Suprapubic skin (tissue), 3 donors: ENCODE data around the gene YPEL2.

Experiments used
- EP300 ChIP-seq: sonication (generic); formaldehyde crosslinking; IDR thresholded peaks from one replicate; pipeline ENCODE4 v1.6.1; 2017; ENCODE audit warnings: antibody characterized with exemption
- POLR2A ChIP-seq, 2 donors: fragments of 450-650 bp; IDR thresholded peaks; one replicate each; pipeline ENCODE4 v1.6.1; 2017; ENCODE audit warnings: antibody characterized with exemption in 2 of 2, mild to moderate bottlenecking in 2 of 2, moderate library complexity in 2 of 2
- TF ChIP-seq, protein P1 (sequence below), 2 donors: fragments of 200-600 bp in 1 of 2; fragments of 450-650 bp in 1 of 2; sonication (generic) in 1 of 2; IDR thresholded peaks; one replicate each; pipeline ENCODE4 v1.5.1; 2016 to 2019; ENCODE audit warnings: antibody characterized with exemption in 2 of 2, mild to moderate bottlenecking in 1 of 2, moderate library complexity in 1 of 2

DNA sequence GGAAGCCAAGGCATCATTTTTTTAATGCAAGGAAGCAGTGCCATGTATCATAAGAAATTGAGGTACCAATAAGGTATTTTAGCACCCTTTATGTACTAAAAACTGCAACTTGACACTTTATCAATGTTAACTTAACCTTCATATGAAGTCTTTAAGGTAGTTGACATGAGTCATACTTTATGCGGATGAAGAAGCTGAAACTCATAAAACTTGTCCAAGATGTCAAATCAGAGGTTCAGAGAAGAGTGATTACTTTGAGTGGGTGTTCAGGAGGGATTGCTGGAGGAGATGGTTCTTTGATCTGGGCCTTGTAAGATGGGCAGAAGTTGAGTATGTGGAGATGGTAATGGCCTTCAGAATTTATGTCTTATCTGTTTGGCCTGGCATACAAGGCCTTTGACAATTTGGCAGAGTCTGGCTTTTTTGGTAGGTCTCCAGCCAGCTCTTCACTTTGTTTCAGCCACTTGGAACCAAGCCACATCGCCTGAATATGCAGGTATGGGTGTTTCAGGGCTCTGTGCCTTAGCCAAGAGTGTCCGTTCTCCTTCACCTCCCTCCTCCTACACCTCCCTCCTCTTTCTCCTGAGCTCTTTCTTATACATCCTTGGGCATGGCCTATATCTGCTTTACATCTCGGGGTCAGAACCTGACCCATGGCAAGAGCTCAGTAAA lies 23.7 kb downstream of the YPEL2 start:
- TF ChIP-seq, protein P1, sequence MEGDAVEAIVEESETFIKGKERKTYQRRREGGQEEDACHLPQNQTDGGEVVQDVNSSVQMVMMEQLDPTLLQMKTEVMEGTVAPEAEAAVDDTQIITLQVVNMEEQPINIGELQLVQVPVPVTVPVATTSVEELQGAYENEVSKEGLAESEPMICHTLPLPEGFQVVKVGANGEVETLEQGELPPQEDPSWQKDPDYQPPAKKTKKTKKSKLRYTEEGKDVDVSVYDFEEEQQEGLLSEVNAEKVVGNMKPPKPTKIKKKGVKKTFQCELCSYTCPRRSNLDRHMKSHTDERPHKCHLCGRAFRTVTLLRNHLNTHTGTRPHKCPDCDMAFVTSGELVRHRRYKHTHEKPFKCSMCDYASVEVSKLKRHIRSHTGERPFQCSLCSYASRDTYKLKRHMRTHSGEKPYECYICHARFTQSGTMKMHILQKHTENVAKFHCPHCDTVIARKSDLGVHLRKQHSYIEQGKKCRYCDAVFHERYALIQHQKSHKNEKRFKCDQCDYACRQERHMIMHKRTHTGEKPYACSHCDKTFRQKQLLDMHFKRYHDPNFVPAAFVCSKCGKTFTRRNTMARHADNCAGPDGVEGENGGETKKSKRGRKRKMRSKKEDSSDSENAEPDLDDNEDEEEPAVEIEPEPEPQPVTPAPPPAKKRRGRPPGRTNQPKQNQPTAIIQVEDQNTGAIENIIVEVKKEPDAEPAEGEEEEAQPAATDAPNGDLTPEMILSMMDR (IDR thresholded peaks at IDR 0.05): no peak
- TF ChIP-seq POLR2A (IDR thresholded peaks at IDR 0.05) (no peak), EP300 (no peak)
